Activated gamma-delta T cell treated with anti-CD3 and anti-CD28 coated beads, Interleukin-2, amount 50 U/mL, for 16 hours (primary cell): ENCODE results near the gene OR10K2.
"Not testable (repeated sequence)": the region's sequence is repeated elsewhere in the genome, so short reads cannot be mapped to it uniquely, and the experiment has no call there.

Experiments used
- DNase-seq: peaks from one replicate; pipeline ENCODE4 v3.0.0-alpha.2; 2020; ENCODE audit warnings: low read depth

OR10K2 gene

GRCh38 chr1:158426137-158426536 lies at the start of gene OR10K2:
TSS of gene OR10K2 (minus strand) at chr1:158426237. CDS start at chr1:158420866, 5,371 bp downstream.
- no peak for DNase-seq

- DNase-seq = no peak
Observed at GRCh38 chr1:158471920-158472319, 45.9 kb upstream of the OR10K2 start, which contains the start of gene OR10R2. TSS of gene OR10R2 (plus strand) at chr1:158472220. CDS start at chr1:158472326, 106 bp downstream.

- DNase-seq = no peak
Observed at GRCh38 chr1:158461534-158461933, 35.5 kb upstream of the OR10K2 start, which contains the start of gene OR10K1. TSS of gene OR10K1 (plus strand) at chr1:158461834. CDS start at chr1:158465562, 3,728 bp downstream.

- DNase-seq = no peak
Observed at GRCh38 chr1:158458263-158458662, 32.2 kb upstream of the OR10K2 start.

- DNase-seq = no peak
Observed at GRCh38 chr1:158457246-158457645, 31.2 kb upstream of the OR10K2 start.

- no peak for DNase-seq
Observed at GRCh38 chr1:158454537-158454936, 28.5 kb upstream of the OR10K2 start.

GRCh38 chr1:158445376-158445775 lies 19.3 kb upstream of the OR10K2 start:
- DNase-seq = no peak

GRCh38 chr1:158434741-158435140 lies 8.7 kb upstream of the OR10K2 start:
- DNase-seq = no peak

GRCh38 chr1:158430163-158430562 lies 4.1 kb upstream of the OR10K2 start:
- DNase-seq = not testable (repeated sequence)

- DNase-seq = no peak
Observed at GRCh38 chr1:158425027-158425426, 1.0 kb downstream of the OR10K2 start.

GRCh38 chr1:158422212-158422611 lies 3.8 kb downstream of the OR10K2 start:
- no peak for DNase-seq

- DNase-seq = no peak
Observed at GRCh38 chr1:158417586-158417985, 8.5 kb downstream of the OR10K2 start.

GRCh38 chr1:158414651-158415345 lies 11.2 kb downstream of the OR10K2 start:
- no peak for DNase-seq

- no peak for DNase-seq
Observed at GRCh38 chr1:158407092-158407491, 18.9 kb downstream of the OR10K2 start.

GRCh38 chr1:158400871-158401270 lies 25.2 kb downstream of the OR10K2 start:
- DNase-seq = no peak

GRCh38 chr1:158398818-158399514 lies 27.1 kb downstream of the OR10K2 start, which contains the start of gene OR10T2:
TSS of gene OR10T2 (minus strand) at chr1:158399466. CDS start at chr1:158399466, 0 bp downstream.
- DNase-seq = no peak

- no peak for DNase-seq
Observed at GRCh38 chr1:158396646-158397045, 29.4 kb downstream of the OR10K2 start.

GRCh38 chr1:158393476-158393875 lies 32.6 kb downstream of the OR10K2 start:
- DNase-seq = no peak

- DNase-seq = no peak
Observed at GRCh38 chr1:158391099-158391498, 34.9 kb downstream of the OR10K2 start.

GRCh38 chr1:158390331-158390730 lies 35.7 kb downstream of the OR10K2 start:
- DNase-seq = no peak

GRCh38 chr1:158374860-158375259 lies 51.2 kb downstream of the OR10K2 start:
- no peak for DNase-seq

GRCh38 chr1:158374101-158374500 lies 51.9 kb downstream of the OR10K2 start:
- not testable (repeated sequence) for DNase-seq
